COR-L47 (cell line): ENCODE data around the gene JADE2.
A peak's percentile ranks its signal among the peaks of the same experiment; 100 is the strongest.
"Not testable (repeated sequence)": the region's sequence is repeated elsewhere in the genome, so short reads cannot be mapped to it uniquely, and the experiment has no call there.

Experiments
- DNase-seq: peaks from one replicate; lab custom pipeline; 2025; lab: John Stamatoyannopoulos, UW

Gene JADE2

GRCh38 chr5:134552301-134552700 is 26.8 kb downstream of the JADE2 start:
- DNase-seq, result no peak

GRCh38 chr5:134552716-134553115 is 27.2 kb downstream of the JADE2 start:
- not testable (repeated sequence) for DNase-seq

- no peak for DNase-seq
These were observed 28.4 kb downstream of the JADE2 start for GRCh38 chr5:134553821-134554267.

GRCh38 chr5:134554319-134555222 is 29.1 kb downstream of the JADE2 start:
- no peak for DNase-seq

GRCh38 chr5:134555223-134555889 is 29.9 kb downstream of the JADE2 start:
- no peak for DNase-seq

- peak; percentile 64 for DNase-seq
These were observed 30.4 kb downstream of the JADE2 start for GRCh38 chr5:134555890-134556311.

- DNase-seq, result not testable (repeated sequence)
These were observed 31.1 kb downstream of the JADE2 start for GRCh38 chr5:134556588-134556987.

GRCh38 chr5:134556994-134557393 is 31.5 kb downstream of the JADE2 start:
- DNase-seq, result no peak

GRCh38 chr5:134559672-134560071 is 34.2 kb downstream of the JADE2 start:
- DNase-seq, result no peak

GRCh38 chr5:134560698-134561097 is 35.2 kb downstream of the JADE2 start:
- DNase-seq, result no peak

- DNase-seq, result no peak
These were observed 36.4 kb downstream of the JADE2 start for GRCh38 chr5:134561871-134562296.

- no peak for DNase-seq
These were observed 37.8 kb downstream of the JADE2 start for GRCh38 chr5:134563221-134563620.

GRCh38 chr5:134563962-134564361 is 38.5 kb downstream of the JADE2 start:
- DNase-seq, result no peak

- no peak for DNase-seq
These were observed 38.9 kb downstream of the JADE2 start for GRCh38 chr5:134564396-134564795.

GRCh38 chr5:134565791-134566740 is 40.6 kb downstream of the JADE2 start:
- DNase-seq, result no peak

GRCh38 chr5:134566741-134567221 is 41.3 kb downstream of the JADE2 start:
- DNase-seq, result no peak

- DNase-seq, result no peak
These were observed 42.3 kb downstream of the JADE2 start for GRCh38 chr5:134567641-134568336.

GRCh38 chr5:134568337-134568700 is 42.8 kb downstream of the JADE2 start:
- no peak for DNase-seq

- no peak for DNase-seq
These were observed 43.6 kb downstream of the JADE2 start for GRCh38 chr5:134568761-134569695.

GRCh38 chr5:134569758-134570364 is 44.4 kb downstream of the JADE2 start:
- DNase-seq, result no peak
